HG02571 (cell line): ENCODE measurements around the gene IFI27L2.

ENCODE experiments used
- ATAC-seq: cut with Tn5 transposase; IDR thresholded peaks from one replicate; pipeline ENCODE4 v1.9.1; 2021; ENCODE audit warnings: mild to moderate bottlenecking, moderate library complexity; ENCODE audit not compliant: unreplicated experiment

IFI27L2 gene

DNA sequence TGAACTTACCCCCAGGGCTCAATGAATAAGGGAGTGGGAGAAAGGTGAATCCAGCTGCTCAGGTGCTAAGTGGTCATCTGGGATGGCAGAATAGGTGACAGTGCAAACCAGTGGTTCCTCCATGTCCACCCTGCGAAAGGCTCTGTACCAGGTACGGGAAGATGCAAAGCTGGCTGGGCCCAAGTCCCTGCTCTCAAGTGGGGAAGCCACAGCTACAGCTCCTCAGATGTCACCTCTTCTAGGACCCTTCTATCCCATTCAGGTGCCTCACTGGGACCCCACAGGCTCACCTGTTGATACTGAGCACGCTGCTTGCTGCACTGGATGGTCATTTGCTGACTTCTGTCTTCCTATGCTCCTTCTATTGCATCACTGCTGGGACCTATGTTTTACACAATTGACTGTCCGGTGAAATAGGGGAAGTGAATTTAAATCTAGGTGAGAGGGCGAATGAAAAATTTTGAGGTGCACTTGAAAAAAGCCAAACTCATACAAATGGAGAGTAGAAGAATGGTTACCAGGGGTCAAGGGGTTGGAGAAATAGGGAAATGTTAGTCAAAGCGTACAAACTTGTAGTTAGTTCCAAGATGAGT lies 24.4 kb upstream of the IFI27L2 start:
- no peak for ATAC-seq

GRCh38 chr14:94152676-94153075 lies 23.3 kb upstream of the IFI27L2 start:
- no peak for ATAC-seq

DNA sequence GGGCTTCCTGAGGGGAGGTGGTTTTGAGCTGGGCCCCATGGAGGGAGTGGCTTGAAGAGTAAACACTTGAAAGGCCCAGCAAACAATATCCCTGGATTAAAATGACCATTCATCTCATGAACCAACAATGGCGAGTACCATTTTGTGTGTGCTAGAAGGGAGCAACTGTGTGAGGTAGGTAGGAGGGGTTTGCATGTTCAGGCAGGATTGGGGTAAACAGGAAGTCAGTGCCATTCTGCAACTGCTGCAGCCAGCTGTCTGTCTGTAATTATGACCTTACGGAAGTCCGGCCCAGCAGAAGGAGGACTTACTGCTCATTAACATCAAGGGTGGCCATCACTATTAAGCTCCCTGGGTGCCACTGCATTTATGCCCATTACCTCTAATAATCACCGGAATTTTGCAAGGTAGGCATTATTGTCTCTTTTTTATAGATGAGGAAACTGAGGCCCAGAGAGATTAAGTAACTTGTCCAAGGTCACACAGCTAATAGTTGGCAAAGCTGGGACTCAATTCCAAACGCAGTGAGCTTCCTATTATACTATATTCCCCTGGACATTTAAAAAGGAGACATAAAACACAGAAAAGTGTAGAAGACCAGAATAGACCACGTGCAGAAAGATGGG lies 16.6 kb upstream of the IFI27L2 start:
- no peak for ATAC-seq

DNA sequence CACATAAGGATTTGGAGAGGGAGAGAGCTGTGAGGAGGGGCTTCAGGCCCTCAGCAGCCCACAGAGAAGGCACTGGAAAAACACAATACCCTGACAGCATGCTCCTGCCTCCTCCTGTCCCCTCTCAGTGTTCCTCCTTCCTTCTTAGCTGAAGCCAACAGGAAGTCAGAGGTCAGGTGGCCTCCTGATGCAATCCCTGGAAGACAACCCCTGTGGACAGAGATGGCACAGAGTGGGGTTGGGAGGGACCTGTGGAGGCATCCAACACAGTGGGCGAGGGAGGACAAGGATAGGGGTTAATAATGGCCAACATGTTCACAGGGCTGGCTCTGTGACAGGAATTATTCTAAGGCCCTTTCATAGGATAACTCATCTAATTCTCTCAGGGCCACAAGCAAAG lies 15.4 kb upstream of the IFI27L2 start:
- no peak for ATAC-seq

DNA sequence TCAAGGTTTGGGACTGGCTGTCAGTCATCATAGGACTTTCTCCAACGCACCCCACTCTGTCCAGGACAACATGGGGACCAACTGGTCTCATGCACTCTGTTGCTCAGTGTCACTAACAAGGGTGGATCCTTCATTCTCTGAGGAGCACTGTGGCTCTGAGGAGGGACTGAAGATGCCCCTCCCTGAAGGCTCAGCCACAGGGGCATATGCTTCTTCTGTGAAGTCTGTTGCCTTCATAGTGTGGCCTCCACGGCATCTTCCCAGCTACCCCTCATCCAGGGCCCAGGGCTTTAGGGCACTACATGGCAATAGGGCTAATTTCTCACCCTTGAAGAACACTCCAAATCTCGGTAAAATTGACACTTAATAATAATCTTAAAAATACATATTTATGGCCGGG lies 14.3 kb upstream of the IFI27L2 start:
- no peak for ATAC-seq

GRCh38 chr14:94143239-94143638 lies 13.8 kb upstream of the IFI27L2 start:
- no peak for ATAC-seq

- ATAC-seq = no peak
Measured at GRCh38 chr14:94142836-94143235, 13.4 kb upstream of the IFI27L2 start.

DNA sequence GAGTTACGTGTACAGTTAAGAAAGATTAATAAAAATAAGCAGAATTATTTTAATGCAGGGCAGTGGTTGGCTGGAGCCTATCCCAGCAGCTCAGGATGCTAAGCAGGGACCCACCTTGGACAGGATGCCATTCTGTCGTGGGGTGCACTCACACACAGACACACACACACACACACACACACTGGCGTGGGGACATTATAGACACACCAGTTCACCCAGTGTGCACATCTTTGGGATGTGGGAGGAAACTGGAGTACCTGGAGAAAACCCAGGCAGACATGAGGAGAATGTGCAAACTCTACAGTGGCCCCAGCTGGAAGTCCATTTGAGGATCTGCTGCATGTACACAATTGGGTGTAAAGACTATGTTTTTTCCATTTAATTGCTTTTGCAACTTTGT lies 12.8 kb upstream of the IFI27L2 start:
- no peak for ATAC-seq

DNA sequence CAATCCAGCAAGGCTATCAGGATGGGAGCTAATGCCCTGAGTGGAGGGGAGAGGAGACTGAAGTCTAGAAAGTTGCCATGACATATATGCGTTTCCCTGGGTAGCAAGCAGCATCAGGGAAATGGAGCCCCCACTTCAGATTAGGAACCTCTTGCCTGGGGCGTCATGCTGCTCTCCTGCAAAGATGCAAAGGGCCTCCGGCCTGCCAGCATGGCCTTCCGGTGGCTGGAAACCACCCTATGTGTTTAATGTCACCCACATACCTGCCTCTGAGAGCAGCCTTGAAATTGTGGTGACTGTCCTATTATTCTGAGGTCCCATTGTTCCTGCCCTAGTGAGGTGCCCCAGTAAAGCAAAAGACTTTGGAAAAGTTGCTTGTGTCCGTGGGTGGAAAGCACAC lies 10.0 kb upstream of the IFI27L2 start:
- ATAC-seq = no peak

DNA sequence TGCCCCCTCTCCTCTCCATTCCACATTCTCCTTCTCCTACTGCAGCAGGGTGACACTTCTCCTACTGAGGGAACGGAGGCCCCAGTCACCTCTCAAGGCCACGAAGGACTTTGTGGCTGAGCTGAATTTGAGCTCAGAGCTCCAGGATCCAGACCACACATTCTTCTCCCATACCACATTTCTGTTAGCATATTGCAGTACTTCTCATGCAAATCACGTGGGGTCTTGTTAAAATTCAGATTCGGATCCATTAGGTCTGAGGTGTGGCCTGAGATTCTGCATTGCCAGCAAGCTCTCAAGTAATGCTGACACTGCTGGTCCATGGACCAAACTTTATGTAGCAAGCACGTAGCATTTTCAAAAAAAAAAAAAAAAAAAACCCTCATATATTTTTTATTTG lies 9.6 kb upstream of the IFI27L2 start:
- no peak for ATAC-seq

DNA sequence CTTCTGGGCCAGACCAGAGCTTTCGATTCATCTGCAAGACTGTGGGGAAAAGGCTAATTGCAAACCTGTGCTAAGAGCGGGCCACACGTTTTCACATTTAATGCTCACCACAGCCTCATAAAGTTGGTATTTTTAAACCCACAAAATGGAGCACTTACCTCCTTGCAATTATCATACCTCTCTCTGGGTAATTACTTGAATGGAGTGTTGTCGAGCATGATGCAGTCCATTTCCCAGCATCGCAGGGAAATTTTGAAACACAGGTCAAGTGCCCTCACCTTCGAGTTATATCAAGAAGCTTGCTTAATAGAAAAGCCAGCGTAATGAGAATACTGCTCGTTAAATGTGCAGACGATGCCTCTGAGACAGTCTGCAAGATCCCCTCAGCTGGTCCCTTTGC lies 8.8 kb upstream of the IFI27L2 start:
- no peak for ATAC-seq

GRCh38 chr14:94136575-94137331 lies 7.3 kb upstream of the IFI27L2 start:
- ATAC-seq = no peak

DNA sequence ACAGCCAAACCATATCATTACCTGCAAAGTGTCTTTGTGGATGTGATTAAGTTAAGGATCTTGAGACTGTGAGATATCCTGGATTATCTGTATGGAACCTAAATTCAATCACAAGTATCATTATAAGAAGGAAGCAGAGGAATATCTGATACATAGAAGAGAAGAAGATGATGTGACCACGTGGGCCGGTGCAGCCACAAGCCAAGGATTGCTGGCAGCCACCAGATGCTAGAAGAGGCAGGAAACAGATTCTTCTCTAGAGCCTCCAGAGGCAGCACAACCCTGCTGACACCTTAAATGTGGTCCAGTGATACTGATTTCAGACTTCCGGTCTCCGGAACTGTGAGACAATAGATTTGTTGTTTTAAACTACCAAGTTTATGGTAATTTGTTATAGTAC lies 6.1 kb upstream of the IFI27L2 start:
- ATAC-seq = no peak

- ATAC-seq = no peak
Measured at GRCh38 chr14:94132285-94132887, 3.0 kb upstream of the IFI27L2 start.

DNA sequence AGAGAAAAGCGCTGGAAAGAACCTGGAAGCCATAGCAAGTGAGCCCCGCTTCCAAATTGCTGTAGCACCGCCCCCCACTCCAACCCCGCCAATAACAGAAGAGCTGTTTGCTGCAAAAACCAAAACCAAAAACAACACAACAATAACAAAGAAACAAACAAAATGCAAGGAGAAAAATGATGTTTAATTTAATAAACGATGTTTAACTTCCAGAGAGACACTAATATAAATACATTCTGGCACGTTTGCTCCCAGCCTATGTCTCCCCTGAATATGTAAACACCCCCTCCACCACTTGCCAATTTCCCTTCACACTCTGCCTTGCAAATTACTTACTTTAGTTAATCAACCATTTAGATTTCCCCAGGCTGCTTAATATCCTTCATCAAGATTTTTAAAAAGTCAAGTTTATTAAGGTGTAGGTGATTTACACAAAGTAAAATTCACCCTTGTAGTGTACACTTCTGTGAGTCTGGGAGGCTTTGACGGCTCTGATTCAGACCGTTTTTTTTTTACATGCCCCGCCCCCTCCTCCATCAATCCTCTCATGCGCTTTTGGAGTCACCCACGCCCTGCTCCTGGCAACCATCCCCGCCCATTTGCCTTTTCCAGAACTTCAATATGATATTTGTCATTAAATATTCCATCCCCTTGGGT lies 482 bp upstream of the IFI27L2 start:
- ATAC-seq = no peak

- no peak for ATAC-seq
Measured at GRCh38 chr14:94128216-94128839, 1.1 kb downstream of the IFI27L2 start.

- ATAC-seq = no peak
Measured at GRCh38 chr14:94127330-94127729, 2.1 kb downstream of the IFI27L2 start.

DNA sequence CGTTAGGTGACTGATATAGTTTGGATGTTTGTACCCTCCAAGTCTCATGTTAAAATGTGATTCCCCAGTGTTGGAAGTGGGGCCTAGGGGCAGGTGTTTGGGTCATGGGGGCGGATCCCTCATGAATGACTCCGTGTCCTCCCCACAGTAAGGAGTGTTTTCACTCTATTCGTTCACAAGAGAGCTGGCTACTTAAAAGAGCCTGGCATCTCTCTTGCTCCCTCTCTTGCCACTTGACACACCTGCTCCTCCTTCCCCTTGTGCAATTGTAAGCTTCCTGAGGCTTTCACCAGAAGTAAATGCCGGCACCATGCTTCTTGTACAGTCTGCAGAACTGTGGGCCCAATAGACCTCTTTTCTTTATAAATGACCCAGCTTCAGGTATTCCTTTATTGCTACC lies 2.6 kb downstream of the IFI27L2 start:
- ATAC-seq = no peak

- no peak for ATAC-seq
Measured at GRCh38 chr14:94126419-94126677, 3.1 kb downstream of the IFI27L2 start.

GRCh38 chr14:94125659-94126418 lies 3.6 kb downstream of the IFI27L2 start:
- ATAC-seq = no peak
